HG02852 (cell line): ENCODE results near the gene OPCML.

Source experiments
- ATAC-seq: cut with Tn5 transposase; IDR thresholded peaks from one replicate; pipeline ENCODE4 v1.9.1; 2021; ENCODE audit warnings: mild to moderate bottlenecking, moderate library complexity; ENCODE audit not compliant: unreplicated experiment

OPCML gene

GRCh38 chr11:133531971-133532651, at the start of gene OPCML:
TSS of gene OPCML (minus strand) at chr11:133532501.
- no peak for ATAC-seq

GRCh38 chr11:133581091-133581490, 48.8 kb upstream of the OPCML start:
- no peak for ATAC-seq

- no peak for ATAC-seq
Observed at GRCh38 chr11:133579165-133580031, 47.1 kb upstream of the OPCML start.

- ATAC-seq, result no peak
Observed at GRCh38 chr11:133577403-133577802, 45.1 kb upstream of the OPCML start.

- ATAC-seq, result no peak
Observed at GRCh38 chr11:133576351-133576750, 44.0 kb upstream of the OPCML start.

GRCh38 chr11:133573081-133573480, 40.8 kb upstream of the OPCML start:
- ATAC-seq, result no peak

GRCh38 chr11:133570376-133570775, 38.1 kb upstream of the OPCML start:
- no peak for ATAC-seq

- ATAC-seq, result no peak
Observed at GRCh38 chr11:133563505-133564025, 31.3 kb upstream of the OPCML start.

- ATAC-seq, result no peak
Observed at GRCh38 chr11:133560472-133560855, 28.2 kb upstream of the OPCML start.

- no peak for ATAC-seq
Observed at GRCh38 chr11:133559833-133560471, 27.7 kb upstream of the OPCML start.

GRCh38 chr11:133559382-133559781, 27.1 kb upstream of the OPCML start:
- ATAC-seq, result no peak

- no peak for ATAC-seq
Observed at GRCh38 chr11:133555034-133555433, 22.7 kb upstream of the OPCML start.

GRCh38 chr11:133553885-133554740, 21.8 kb upstream of the OPCML start:
- ATAC-seq, result no peak

GRCh38 chr11:133552938-133553337, 20.6 kb upstream of the OPCML start:
- no peak for ATAC-seq

GRCh38 chr11:133551064-133551463, 18.8 kb upstream of the OPCML start:
- no peak for ATAC-seq

- ATAC-seq, result no peak
Observed at GRCh38 chr11:133549826-133550225, 17.5 kb upstream of the OPCML start.

GRCh38 chr11:133548641-133549040, 16.3 kb upstream of the OPCML start:
- no peak for ATAC-seq

GRCh38 chr11:133547808-133548494, 15.7 kb upstream of the OPCML start:
- ATAC-seq, result no peak

GRCh38 chr11:133545199-133545803, 13.0 kb upstream of the OPCML start:
- no peak for ATAC-seq

GRCh38 chr11:133541720-133542095, 9.4 kb upstream of the OPCML start:
- no peak for ATAC-seq
